ENCODE data around the gene RALGPS1.
A peak's percentile ranks its signal among the peaks of the same experiment; 100 is the strongest.

RALGPS1 gene

DNA sequence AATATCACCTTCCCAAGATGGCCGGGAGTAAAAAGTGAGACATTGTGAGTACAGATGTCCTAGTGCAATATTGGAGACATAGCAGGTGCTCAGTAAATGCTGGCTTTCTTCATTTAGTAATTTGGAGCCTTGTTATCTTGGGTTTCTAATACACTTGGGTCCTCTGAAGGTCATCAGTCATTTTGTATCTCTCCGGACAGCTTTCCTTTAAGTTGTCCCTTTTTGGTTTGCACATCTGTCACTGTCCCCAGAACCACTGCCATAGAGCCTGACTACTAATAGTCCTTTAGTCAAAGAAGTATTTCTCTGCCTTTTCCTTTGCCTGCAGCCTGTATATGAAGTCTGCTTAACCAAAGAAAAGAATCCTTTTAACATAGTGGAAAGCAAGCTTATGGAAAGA, 215.7 kb downstream of the RALGPS1 start:
- Mint-ChIP-seq H3K27ac (no peak overlapping the region), H3K4me3 (no peak overlapping the region), H3K9me3 (no peaks in the 10 kb centered on the region), H3K4me1 (peaks cover 50% of the 10 kb centered on the region), H3K36me3 (ENCODE audit: low read depth) (no peaks in the 10 kb centered on the region), H3K27me3 (ENCODE audit: low read depth, poor library complexity) (no peaks in the 10 kb centered on the region)
- no peak for DNase-seq
- TF ChIP-seq, protein P1, sequence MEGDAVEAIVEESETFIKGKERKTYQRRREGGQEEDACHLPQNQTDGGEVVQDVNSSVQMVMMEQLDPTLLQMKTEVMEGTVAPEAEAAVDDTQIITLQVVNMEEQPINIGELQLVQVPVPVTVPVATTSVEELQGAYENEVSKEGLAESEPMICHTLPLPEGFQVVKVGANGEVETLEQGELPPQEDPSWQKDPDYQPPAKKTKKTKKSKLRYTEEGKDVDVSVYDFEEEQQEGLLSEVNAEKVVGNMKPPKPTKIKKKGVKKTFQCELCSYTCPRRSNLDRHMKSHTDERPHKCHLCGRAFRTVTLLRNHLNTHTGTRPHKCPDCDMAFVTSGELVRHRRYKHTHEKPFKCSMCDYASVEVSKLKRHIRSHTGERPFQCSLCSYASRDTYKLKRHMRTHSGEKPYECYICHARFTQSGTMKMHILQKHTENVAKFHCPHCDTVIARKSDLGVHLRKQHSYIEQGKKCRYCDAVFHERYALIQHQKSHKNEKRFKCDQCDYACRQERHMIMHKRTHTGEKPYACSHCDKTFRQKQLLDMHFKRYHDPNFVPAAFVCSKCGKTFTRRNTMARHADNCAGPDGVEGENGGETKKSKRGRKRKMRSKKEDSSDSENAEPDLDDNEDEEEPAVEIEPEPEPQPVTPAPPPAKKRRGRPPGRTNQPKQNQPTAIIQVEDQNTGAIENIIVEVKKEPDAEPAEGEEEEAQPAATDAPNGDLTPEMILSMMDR (IDR thresholded peaks at IDR 0.05): no peak

DNA sequence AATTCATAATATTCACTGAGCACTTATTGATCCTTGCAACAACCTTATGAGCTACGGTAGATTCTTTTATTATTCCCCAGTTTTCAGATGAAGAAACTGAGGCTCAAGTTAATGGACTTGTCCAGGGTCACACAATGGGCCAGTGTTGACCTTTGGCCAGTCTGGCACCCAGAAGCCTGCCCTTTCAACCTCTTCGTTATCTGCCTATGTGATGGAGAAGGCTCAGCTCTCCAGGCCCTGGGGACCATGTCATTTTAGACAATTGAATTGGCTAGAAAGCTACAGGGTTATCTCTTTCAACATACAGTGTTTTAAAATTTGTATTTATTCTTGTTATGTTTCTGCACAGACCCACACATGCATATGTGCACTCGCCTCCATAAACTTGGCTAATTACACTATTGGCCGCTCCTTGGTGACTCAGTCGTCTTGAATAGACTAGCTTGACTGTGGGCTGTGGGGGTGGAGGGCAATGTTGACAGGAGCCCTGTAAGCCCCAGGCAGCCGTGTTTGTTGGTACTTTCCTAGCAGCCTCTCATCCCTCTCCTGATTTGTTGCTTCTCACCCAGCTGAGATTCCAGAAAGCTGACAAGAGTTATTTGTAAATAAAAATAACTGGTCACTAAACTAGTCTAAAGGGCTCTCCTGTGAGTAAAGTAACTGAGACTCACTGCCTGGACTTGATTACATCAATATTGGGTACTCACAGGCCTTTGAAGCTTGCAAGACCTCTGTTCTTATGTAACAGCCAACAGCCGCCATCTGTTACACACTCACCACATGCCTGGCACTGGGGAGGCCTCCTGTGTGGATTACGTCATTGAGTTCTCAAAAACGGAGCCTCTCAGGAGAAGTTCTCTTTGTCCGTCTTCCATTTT, 216.3 kb downstream of the RALGPS1 start:
- TF ChIP-seq, protein P1 (IDR thresholded peaks at IDR 0.05): no peak
- Mint-ChIP-seq H3K27ac (peak overlapping the region; percentile 29), H3K36me3 (ENCODE audit: low read depth) (no peaks in the 10 kb centered on the region), H3K27me3 (ENCODE audit: low read depth, poor library complexity) (no peaks in the 10 kb centered on the region), H3K4me3 (no peak overlapping the region), H3K4me1 (peaks cover 52% of the 10 kb centered on the region), H3K9me3 (no peaks in the 10 kb centered on the region)
- no peak for DNase-seq

DNA sequence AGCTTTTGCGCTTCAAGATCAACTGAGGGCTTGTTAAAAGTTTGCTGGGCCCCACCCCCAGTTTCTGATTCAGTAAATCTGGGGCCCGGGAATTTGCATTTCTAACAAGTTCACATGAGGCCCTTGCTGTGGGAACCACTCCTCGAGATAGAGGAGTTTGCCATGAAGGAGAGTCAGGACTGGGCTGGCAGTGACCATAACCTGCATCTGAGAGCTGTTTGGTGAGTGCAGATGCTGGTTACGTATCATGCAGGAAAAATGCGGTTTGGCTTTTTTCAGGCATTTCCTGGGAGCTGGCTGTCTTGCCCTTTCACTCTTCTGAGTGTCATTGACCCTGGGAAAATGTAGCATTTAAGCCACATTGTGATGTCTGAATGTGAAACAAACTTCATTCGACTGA, 217.3 kb downstream of the RALGPS1 start:
- H3K27ac Mint-ChIP-seq: no peak overlapping the region
- TF ChIP-seq, protein P1 (IDR thresholded peaks at IDR 0.05): no peak
- H3K36me3 Mint-ChIP-seq (ENCODE audit: low read depth): no peaks in the 10 kb centered on the region
- H3K27me3 Mint-ChIP-seq (ENCODE audit: low read depth, poor library complexity): peaks cover 5% of the 10 kb centered on the region
- no peak for DNase-seq
- peaks cover 58% of the 10 kb centered on the region for H3K4me1 Mint-ChIP-seq
- H3K4me3 Mint-ChIP-seq: no peak overlapping the region
- H3K9me3 Mint-ChIP-seq: no peaks in the 10 kb centered on the region

GRCh38 chr9:127132375-127132774, 217.8 kb downstream of the RALGPS1 start:
- Mint-ChIP-seq H3K27me3 (ENCODE audit: low read depth, poor library complexity) (peaks cover 5% of the 10 kb centered on the region), H3K27ac (no peak overlapping the region), H3K4me1 (peaks cover 58% of the 10 kb centered on the region), H3K4me3 (no peak overlapping the region), H3K9me3 (no peaks in the 10 kb centered on the region), H3K36me3 (ENCODE audit: low read depth) (no peaks in the 10 kb centered on the region)
- DNase-seq: no peak
- TF ChIP-seq, protein P1 (IDR thresholded peaks at IDR 0.05): no peak

GRCh38 chr9:127132921-127133647, 218.5 kb downstream of the RALGPS1 start:
- peak; percentile 38 for DNase-seq
- Mint-ChIP-seq H3K4me1 (peaks cover 58% of the 10 kb centered on the region), H3K9me3 (no peaks in the 10 kb centered on the region), H3K36me3 (ENCODE audit: low read depth) (no peaks in the 10 kb centered on the region), H3K4me3 (no peak overlapping the region), H3K27ac (no peak overlapping the region), H3K27me3 (ENCODE audit: low read depth, poor library complexity) (peaks cover 8% of the 10 kb centered on the region)
- TF ChIP-seq, protein P1 (IDR thresholded peaks at IDR 0.05): no peak

Data from nephron progenitor cell (in vitro differentiated cells).